GM04503 (cell line): ENCODE data around the gene TAP1.

Experiments
- DNase-seq: peaks from one replicate; pipeline ENCODE4 v3.0.0-alpha.2; 2012; ENCODE audit warnings: low read depth

TAP1 gene

DNA sequence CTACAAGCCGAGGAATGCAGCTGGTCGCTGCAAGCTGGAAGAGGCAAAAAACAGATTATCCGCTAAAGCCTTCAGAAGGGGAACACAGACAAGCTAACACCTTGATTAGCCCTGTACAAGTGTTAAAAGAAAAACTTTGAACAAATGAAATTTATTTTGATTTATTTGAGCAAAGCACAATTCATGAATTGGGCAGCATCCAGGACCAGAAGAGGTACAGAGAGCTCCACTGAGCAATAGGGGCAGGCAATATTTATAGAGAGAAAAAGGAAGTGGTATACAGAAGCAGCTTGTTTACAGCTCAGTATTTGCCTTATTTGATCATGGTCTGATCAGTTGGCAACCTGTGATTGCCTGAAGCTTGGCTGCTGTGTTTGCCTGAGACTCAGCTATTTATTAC is 54.3 kb downstream of the TAP1 start:
- no peak for DNase-seq

DNA sequence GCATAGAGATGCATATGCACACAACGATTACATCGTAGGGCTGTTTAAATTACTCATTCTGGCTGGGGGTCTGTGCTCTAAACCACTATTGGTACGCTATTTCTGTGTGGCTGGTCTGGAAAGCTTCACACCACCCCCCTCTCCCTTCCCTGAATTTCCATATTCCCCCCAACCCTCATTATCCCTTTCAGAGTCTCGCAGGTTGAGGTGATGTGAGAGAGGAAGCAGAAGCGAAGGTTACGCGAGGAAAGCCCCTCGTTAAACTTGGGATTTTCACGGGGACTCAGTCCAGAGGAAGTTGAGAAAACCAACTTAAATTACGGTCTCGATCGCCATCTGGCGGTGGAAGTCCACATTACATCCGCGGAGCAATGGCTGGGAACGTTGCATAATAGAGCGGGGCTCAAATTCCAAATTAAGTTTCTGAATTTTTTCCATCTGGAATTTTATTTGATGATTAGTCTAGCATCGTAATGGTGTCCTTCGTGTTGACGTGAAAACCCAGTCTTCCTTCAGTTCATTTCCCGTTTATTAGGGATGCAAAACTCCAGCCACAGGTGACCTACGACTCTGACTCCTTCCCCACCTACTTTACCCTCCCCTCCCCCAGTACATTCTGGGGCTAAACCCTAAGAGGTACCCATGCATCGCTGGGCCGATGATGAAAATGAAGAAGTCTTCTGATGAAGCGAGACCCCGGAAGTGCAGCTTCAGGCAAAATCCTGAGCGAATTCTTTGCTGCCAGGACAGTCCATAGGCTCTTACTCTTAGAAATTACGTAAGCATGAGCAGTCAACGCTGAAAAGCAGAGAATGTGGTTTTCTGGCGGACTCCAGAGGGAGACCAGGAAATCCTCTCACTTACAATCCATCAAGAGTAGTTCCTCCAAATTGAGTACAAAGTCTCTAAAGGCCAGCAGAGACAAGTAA is 56.4 kb downstream of the TAP1 start:
- DNase-seq, result no peak
